Breast epithelium (tissue), 3 donors: ENCODE results near the gene MYO1F.

Experiments used
- CTCF ChIP-seq, 3 donors: fragments of 450-650 bp; IDR thresholded peaks; one replicate each; pipeline ENCODE4 v1.5.1; 2016 to 2017; ENCODE audit warnings: antibody characterized with exemption in 3 of 3, mild to moderate bottlenecking in 3 of 3, moderate library complexity in 3 of 3
- POLR2A ChIP-seq: fragments of 450-650 bp; IDR thresholded peaks from one replicate; pipeline ENCODE4 v1.6.1; 2016; ENCODE audit warnings: antibody characterized with exemption, mild to moderate bottlenecking, moderate library complexity

- TF ChIP-seq CTCF (IDR thresholded peaks at IDR 0.05) (no peak), POLR2A (no peak)
Observed at GRCh38 chr19:8537099-8537498, 40.1 kb downstream of the MYO1F start.
